Hematopoietic multipotent progenitor cell treated with erythropoietin and hydrocortisone succinate and interleukin-3 and kit ligand, for 4 days (in vitro differentiated cells): Measurements from ENCODE around the gene DGKA.
A peak's percentile ranks its signal among the peaks of the same experiment; 100 is the strongest.

Experiments used
- DNase-seq: peaks from one replicate; pipeline ENCODE4 v3.0.0-alpha.2; 2015

The DGKA gene

DNA sequence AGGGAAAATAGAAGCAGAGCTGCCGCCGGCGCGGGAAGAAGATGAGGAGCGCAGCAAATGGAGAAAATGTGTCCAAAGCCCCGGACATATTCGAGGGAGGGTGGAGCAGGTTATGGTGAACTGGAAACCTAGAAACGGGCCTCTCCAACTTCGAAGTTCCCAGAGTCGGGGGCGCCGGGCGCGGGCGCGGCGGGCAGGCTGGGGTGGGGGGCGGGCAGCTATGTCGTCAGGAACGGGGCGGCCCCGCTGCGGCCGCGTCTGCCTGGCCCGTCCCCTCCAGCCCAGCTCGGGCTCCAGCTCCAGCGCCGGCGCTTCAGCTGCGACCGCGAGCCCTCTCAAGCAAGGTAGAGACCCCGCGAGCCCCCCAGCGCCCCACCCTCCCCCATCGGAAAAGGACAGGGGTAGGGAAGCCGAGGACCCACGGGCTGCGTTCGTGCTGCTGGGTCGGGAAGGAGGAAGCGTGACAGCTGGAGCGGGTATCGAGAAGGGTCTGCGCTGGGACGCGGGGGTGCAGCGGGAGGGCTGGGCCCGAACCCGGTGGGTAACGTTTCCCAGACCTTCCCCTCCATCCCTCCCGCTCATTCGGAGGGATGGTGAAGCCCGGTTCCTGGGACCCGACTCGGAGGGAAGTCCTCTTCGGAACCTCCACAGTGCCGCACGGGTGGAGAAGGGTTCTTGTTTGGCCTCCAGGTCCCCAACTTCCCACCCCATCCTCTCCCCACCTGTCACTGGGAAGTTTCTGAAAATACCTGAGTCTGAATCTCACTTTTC is 1.0 kb downstream of the DGKA start:
- DNase-seq, result peak; percentile 68

GRCh38 chr12:55932551-55932910 is 1.6 kb downstream of the DGKA start:
- peak; percentile 75 for DNase-seq

- DNase-seq, result peak; percentile 56
These were observed 2.3 kb downstream of the DGKA start for GRCh38 chr12:55933169-55933798.

GRCh38 chr12:55933799-55934742 is 3.1 kb downstream of the DGKA start:
- DNase-seq, result no peak

DNA sequence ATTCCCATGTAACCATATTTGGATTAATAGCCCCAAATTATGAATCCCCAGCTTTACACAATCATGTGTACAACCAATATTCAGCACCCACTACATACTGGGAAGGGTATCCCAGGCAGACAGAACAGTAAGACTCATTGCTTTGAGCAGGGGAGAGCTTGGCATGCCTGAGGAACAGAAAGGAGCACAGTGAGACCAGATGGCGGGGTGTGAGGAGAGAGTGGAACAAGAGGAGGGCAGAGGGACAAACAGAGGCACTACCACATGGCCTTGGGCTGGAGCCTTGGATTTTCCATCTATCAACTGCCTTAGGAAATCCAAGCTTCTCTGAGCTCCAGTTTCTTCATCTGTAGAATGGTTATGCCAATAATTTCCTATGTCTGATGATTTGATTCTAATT is 3.8 kb downstream of the DGKA start:
- DNase-seq, result no peak

- DNase-seq, result no peak
These were observed 4.8 kb downstream of the DGKA start for GRCh38 chr12:55935738-55936151.

DNA sequence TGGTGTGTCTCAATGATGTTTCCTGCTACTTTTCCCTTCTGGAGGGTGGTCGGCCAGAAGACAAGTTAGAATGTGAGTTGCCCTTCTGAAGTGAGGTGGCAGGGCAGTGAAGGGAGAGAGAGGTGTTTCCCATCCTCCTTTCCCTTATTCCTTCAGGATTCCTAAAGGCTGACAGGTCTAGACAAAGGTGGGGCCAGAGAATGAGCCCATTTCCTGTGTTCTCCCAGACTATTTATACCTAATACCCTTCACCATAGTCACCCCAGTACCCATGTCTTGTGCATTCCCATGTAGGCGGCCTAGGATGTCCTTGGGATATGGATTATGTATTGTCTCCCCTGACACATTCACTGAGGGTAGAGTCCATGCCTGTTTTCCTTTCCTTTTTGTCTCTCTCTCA is 7.0 kb downstream of the DGKA start:
- no peak for DNase-seq

GRCh38 chr12:55938826-55939501 is 8.0 kb downstream of the DGKA start:
- DNase-seq, result no peak

DNA sequence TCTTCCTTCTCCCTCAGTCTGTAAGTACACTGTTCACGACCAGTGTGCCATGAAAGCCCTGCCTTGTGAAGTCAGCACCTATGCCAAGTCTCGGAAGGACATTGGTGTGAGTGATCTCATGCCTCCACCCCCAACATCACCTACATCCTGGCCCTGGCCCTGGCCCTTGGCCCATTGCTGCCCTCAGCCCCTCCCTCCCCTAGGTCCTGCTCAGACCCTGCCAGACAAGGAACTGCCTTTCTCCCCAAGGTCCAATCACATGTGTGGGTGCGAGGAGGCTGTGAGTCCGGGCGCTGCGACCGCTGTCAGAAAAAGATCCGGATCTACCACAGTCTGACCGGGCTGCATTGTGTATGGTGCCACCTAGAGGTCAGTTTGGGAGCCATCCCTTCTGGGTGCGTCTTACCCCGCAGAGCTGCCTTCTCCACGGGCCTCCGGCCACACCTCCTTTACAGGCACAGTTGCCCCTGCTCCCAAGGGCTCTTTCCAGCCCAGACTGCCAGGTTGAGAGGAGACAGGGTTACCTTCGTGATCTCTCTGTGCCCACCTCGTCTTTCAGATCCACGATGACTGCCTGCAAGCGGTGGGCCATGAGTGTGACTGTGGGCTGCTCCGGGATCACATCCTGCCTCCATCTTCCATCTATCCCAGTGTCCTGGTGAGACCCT is 9.2 kb downstream of the DGKA start:
- peak; percentile 94 for DNase-seq

- DNase-seq, result no peak
These were observed 11.1 kb downstream of the DGKA start for GRCh38 chr12:55942055-55942454.

DNA sequence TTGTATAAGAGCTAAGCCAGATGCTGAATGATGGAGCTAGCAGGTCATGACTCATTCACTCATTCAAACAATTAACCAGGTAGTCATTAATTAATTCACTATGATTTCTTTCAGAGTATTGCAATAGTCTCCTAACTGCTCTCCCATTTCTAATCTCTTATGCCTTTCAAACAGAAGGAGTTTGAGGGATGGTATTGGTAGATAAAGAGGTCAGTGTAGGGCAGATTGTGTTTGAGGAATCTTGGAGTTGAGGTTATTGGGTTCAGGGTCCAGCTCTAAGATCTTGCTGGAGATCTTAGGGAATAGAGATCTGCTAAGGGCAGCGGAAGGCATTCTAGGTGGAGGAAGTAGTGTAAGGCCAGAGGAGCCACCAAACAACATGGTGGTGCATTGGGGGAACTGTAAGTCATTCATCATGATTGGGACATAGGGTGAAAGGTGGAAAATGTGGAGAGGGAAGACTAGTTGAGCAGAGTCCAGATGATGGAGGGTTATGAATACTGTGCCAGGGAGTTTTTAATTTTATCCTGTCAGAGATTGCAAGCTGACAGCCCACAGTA is 11.7 kb downstream of the DGKA start:
- DNase-seq, result no peak

- DNase-seq, result no peak
These were observed 15.6 kb downstream of the DGKA start for GRCh38 chr12:55946553-55946952.

GRCh38 chr12:55955344-55955743 is 24.4 kb downstream of the DGKA start:
- DNase-seq, result peak; percentile 42

- peak; percentile 74 for DNase-seq
These were observed 25.0 kb downstream of the DGKA start for GRCh38 chr12:55955800-55956508.

GRCh38 chr12:55957106-55957859 is 26.3 kb downstream of the DGKA start:
- DNase-seq, result no peak

- DNase-seq, result no peak
These were observed 32.8 kb downstream of the DGKA start for GRCh38 chr12:55963760-55964159.

GRCh38 chr12:55965240-55965639 is 34.3 kb downstream of the DGKA start:
- no peak for DNase-seq

GRCh38 chr12:55965941-55966407 is 35.0 kb downstream of the DGKA start, which contains the start of gene PMEL:
Gene PMEL (minus strand): TSS chr12:55966042. CDS start chr12:55966011, 31 bp downstream.
- no peak for DNase-seq

DNA sequence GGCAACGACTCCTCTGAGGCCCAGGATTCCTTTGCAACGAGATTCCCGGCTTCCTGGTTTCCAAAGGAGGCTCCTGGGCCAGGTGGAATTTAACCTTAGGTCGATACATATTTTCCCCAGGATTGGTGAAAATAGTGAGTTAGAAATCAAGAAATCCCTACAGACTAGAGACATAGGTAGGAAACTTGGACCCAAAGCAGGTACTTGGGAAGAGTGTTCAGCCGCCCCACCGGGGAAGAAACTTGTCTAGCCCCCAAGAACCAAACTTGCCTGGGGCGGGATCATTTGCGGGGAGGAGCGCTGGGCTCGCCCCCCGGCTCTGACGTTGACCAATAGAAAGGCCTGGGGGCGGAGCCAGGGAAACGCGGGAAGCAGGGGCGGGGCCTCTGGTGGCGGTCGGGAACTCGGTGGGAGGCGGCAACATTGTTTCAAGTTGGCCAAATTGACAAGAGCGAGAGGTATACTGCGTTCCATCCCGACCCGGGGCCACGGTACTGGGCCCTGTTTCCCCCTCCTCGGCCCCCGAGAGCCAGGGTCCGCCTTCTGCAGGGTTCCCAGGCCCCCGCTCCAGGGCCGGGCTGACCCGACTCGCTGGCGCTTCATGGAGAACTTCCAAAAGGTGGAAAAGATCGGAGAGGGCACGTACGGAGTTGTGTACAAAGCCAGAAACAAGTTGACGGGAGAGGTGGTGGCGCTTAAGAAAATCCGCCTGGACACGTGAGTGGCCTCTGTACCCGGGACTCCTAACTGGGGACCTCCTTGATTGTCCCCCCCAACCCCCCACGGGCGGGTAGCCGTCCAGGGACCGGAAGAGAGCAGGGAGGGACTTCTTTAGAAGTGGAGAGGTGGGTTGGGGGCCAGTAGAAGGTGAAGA is 35.7 kb downstream of the DGKA start, which contains the start of gene CDK2:
CDK2 (plus strand) TSS at position 423 of the 874 bp plus-strand sequence; CDS start at position 602, 179 bp downstream.
- DNase-seq, result peak; percentile 97
